HuH-7.5 (cell line): ENCODE data around the gene ZMYND15.

Source experiments
- DNase-seq: peaks from one replicate; pipeline ENCODE4 v3.0.0; 2011; ENCODE audit warnings: low spot score

The ZMYND15 gene

GRCh38 chr17:4742629-4743028 lies 3.0 kb downstream of the ZMYND15 start:
- DNase-seq, result no peak

- DNase-seq, result no peak
These were observed 3.6 kb downstream of the ZMYND15 start for GRCh38 chr17:4743216-4743615.

- DNase-seq, result no peak
These were observed 4.3 kb downstream of the ZMYND15 start for GRCh38 chr17:4743898-4744297.

GRCh38 chr17:4744999-4745969 lies 5.7 kb downstream of the ZMYND15 start:
- DNase-seq, result peak; percentile 37

GRCh38 chr17:4747847-4748246 lies 8.2 kb downstream of the ZMYND15 start:
- DNase-seq, result no peak

GRCh38 chr17:4748686-4749085 lies 9.1 kb downstream of the ZMYND15 start:
- no peak for DNase-seq

- no peak for DNase-seq
These were observed 11.0 kb downstream of the ZMYND15 start for GRCh38 chr17:4750606-4751005.

- no peak for DNase-seq
These were observed 12.3 kb downstream of the ZMYND15 start for GRCh38 chr17:4751932-4752331.

GRCh38 chr17:4753392-4753791 lies 13.8 kb downstream of the ZMYND15 start:
- DNase-seq, result no peak

- peak; percentile 35 for DNase-seq
These were observed 20.2 kb downstream of the ZMYND15 start for GRCh38 chr17:4759776-4760236.

- no peak for DNase-seq
These were observed 25.0 kb downstream of the ZMYND15 start for GRCh38 chr17:4764595-4764994.

- no peak for DNase-seq
These were observed 26.6 kb downstream of the ZMYND15 start for GRCh38 chr17:4766201-4766600.

GRCh38 chr17:4766723-4767122 lies 27.1 kb downstream of the ZMYND15 start:
- DNase-seq, result no peak

- no peak for DNase-seq
These were observed 28.7 kb downstream of the ZMYND15 start for GRCh38 chr17:4768298-4768697.

GRCh38 chr17:4769628-4770027 lies 30.0 kb downstream of the ZMYND15 start:
- no peak for DNase-seq

GRCh38 chr17:4771519-4772234 lies 32.0 kb downstream of the ZMYND15 start, which contains the start of gene TM4SF5:
TSS of gene TM4SF5 (plus strand) at chr17:4771886. CDS start at chr17:4771923, 37 bp downstream.
- DNase-seq, result no peak

GRCh38 chr17:4772235-4772613 lies 32.6 kb downstream of the ZMYND15 start:
- no peak for DNase-seq

GRCh38 chr17:4777969-4778760 lies 38.5 kb downstream of the ZMYND15 start:
- DNase-seq, result peak; percentile 49

- no peak for DNase-seq
These were observed 40.8 kb downstream of the ZMYND15 start for GRCh38 chr17:4780325-4780955.

- DNase-seq, result no peak
These were observed 43.0 kb downstream of the ZMYND15 start for GRCh38 chr17:4782652-4783051.

GRCh38 chr17:4785311-4786105 lies 45.9 kb downstream of the ZMYND15 start:
- DNase-seq, result no peak
